Ishikawa (cell line): ENCODE results near the gene SYT3.

ENCODE experiments used
- CEBPB ChIP-seq: IDR thresholded peaks from 2 replicates; pipeline ENCODE4 v1.6.1; 2012
- CREB1 ChIP-seq: IDR thresholded peaks from 2 replicates; pipeline ENCODE4 v1.6.1; 2012; ENCODE audit warnings: low read depth
- EGR1 ChIP-seq: IDR thresholded peaks from 2 replicates; pipeline ENCODE4 v1.6.1; 2012
- EP300 ChIP-seq: IDR thresholded peaks from 2 replicates; pipeline ENCODE4 v1.6.1; 2012; ENCODE audit warnings: borderline replicate concordance
- FOXM1 ChIP-seq: IDR thresholded peaks from 2 replicates; pipeline ENCODE4 v1.6.1; 2012; ENCODE audit warnings: low read depth, borderline replicate concordance
- NFIC ChIP-seq: IDR thresholded peaks from 2 replicates; pipeline ENCODE4 v1.6.1; 2012
- RAD21 ChIP-seq: IDR thresholded peaks from 2 replicates; pipeline ENCODE4 v1.6.1; 2012; ENCODE audit warnings: low read depth
- TAF1 ChIP-seq: IDR thresholded peaks from 2 replicates; pipeline ENCODE4 v1.6.1; 2012; ENCODE audit warnings: low read depth, mild to moderate bottlenecking
- TCF12 ChIP-seq: IDR thresholded peaks from 2 replicates; pipeline ENCODE4 v1.6.1; 2012; ENCODE audit warnings: low read depth
- TEAD4 ChIP-seq: IDR thresholded peaks from 2 replicates; pipeline ENCODE4 v1.6.1; 2012
- YY1 ChIP-seq: IDR thresholded peaks from 2 replicates; pipeline ENCODE4 v1.6.1; 2012; ENCODE audit warnings: low read depth
- ZBTB7A ChIP-seq: IDR thresholded peaks from 2 replicates; pipeline ENCODE4 v1.6.1; 2012; ENCODE audit warnings: low read depth
- TF ChIP-seq, protein P1 (sequence below): IDR thresholded peaks from 2 replicates; pipeline ENCODE4 v1.6.1; 2012
- TF ChIP-seq, protein P2 (sequence below): IDR thresholded peaks from 2 replicates; pipeline ENCODE4 v1.6.1; 2012
- TF ChIP-seq, protein P3 (sequence below): IDR thresholded peaks from 2 replicates; pipeline ENCODE4 v1.6.1; 2012; ENCODE audit warnings: low read depth, mild to moderate bottlenecking

The SYT3 gene

GRCh38 chr19:50673118-50673517, 33.4 kb upstream of the SYT3 start:
- TF ChIP-seq EGR1 (no peak), NFIC (no peak), ZBTB7A (no peak), FOXM1 (no peak), TCF12 (no peak), RAD21 (no peak), CREB1 (no peak)
- TF ChIP-seq, protein P1, sequence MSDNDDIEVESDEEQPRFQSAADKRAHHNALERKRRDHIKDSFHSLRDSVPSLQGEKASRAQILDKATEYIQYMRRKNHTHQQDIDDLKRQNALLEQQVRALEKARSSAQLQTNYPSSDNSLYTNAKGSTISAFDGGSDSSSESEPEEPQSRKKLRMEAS = no peak

DNA sequence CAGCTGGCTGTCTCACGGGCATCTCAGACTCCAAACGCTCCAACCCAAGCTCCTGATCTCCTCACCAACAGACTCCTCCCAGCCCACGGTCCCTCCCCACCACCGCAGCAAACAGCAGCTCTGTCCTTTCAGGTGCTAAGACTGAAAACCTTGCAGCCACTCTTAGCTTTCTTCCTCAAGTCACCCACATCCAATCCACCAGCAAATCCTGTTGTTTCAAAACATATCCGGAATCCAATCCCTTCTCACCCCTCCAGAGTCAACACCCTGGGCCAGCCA, 30.4 kb upstream of the SYT3 start:
- TF ChIP-seq ZBTB7A (no peak), EP300 (no peak), TEAD4 (no peak), RAD21 (no peak), YY1 (no peak), NFIC (no peak), TCF12 (no peak)

GRCh38 chr19:50669302-50670101, 29.8 kb upstream of the SYT3 start:
- TF ChIP-seq, protein P2, sequence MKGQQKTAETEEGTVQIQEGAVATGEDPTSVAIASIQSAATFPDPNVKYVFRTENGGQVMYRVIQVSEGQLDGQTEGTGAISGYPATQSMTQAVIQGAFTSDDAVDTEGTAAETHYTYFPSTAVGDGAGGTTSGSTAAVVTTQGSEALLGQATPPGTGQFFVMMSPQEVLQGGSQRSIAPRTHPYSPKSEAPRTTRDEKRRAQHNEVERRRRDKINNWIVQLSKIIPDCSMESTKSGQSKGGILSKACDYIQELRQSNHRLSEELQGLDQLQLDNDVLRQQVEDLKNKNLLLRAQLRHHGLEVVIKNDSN = no peak
- TF ChIP-seq FOXM1 (no peak), ZBTB7A (no peak), RAD21 (peak; percentile 58), NFIC (no peak), TAF1 (no peak), EGR1 (no peak)
- TF ChIP-seq, protein P3, sequence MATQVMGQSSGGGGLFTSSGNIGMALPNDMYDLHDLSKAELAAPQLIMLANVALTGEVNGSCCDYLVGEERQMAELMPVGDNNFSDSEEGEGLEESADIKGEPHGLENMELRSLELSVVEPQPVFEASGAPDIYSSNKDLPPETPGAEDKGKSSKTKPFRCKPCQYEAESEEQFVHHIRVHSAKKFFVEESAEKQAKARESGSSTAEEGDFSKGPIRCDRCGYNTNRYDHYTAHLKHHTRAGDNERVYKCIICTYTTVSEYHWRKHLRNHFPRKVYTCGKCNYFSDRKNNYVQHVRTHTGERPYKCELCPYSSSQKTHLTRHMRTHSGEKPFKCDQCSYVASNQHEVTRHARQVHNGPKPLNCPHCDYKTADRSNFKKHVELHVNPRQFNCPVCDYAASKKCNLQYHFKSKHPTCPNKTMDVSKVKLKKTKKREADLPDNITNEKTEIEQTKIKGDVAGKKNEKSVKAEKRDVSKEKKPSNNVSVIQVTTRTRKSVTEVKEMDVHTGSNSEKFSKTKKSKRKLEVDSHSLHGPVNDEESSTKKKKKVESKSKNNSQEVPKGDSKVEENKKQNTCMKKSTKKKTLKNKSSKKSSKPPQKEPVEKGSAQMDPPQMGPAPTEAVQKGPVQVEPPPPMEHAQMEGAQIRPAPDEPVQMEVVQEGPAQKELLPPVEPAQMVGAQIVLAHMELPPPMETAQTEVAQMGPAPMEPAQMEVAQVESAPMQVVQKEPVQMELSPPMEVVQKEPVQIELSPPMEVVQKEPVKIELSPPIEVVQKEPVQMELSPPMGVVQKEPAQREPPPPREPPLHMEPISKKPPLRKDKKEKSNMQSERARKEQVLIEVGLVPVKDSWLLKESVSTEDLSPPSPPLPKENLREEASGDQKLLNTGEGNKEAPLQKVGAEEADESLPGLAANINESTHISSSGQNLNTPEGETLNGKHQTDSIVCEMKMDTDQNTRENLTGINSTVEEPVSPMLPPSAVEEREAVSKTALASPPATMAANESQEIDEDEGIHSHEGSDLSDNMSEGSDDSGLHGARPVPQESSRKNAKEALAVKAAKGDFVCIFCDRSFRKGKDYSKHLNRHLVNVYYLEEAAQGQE = no peak
- TF ChIP-seq, protein P1 = no peak

GRCh38 chr19:50668879-50669278, 29.2 kb upstream of the SYT3 start:
- TF ChIP-seq TEAD4 (no peak), TCF12 (no peak), TAF1 (no peak), CREB1 (no peak), FOXM1 (no peak), EGR1 (no peak), ZBTB7A (no peak), CEBPB (no peak), YY1 (no peak), EP300 (no peak), RAD21 (no peak), NFIC (no peak)
- TF ChIP-seq, protein P3 = no peak
- TF ChIP-seq, protein P1 = no peak
- TF ChIP-seq, protein P2 = no peak

DNA sequence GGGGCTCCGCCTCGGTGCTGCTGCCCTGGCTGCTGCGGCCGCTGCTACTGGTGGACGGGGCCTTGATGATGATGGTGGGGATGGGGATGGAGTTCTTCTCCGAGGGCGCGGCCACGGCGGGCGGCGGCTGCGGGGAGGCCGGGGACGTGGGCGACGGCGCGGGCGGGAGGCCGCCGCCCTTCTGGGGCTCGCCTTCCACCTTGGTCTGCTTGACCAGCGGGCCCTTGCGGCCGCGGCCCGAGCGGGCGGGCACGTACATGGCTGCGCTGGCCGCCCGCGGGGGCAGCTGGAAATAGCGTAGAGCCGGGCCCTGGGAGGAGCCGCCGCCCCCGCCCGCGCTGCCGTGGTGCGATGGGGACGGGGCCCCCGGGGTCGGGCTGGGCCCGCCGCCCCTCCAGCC, 28.7 kb upstream of the SYT3 start:
- TF ChIP-seq EP300 (no peak), TCF12 (no peak), TAF1 (no peak), CREB1 (no peak), NFIC (no peak), TEAD4 (no peak), FOXM1 (no peak), EGR1 (no peak)
- TF ChIP-seq, protein P3 = no peak
